K562 (cell line): ENCODE data around the gene CD55. TPM values are rescaled to one million over a fixed set of nuclear protein-coding genes. Genes with fewer than 3 reads are reported as not detected.

Experiments
- ATAC-seq: fragments of 200-7000 bp; cut with Tn5 transposase; 3 replicates; pipeline ENCODE4 v1.9.1; 2020; ENCODE audit warnings: moderate library complexity
- BruUV-seq: library from RNA; stranded (reverse); fragments of 400-500 nt; replicated peaks from 2 replicates; lab custom pipeline; 2021; lab: Mats Ljungman, UMichigan
- CTCF ChIA-PET: fragments of 300-600 bp; formaldehyde crosslinking; extraction: SDS; loops from one replicate; lab custom pipeline; 2021; ENCODE audit warnings: low intra/inter-chr PET ratio; lab: Yijun Ruan, JAX
- POLR2A ChIA-PET: fragments of 300-600, 350-650 bp; sonication (Branson Sonifier 250); formaldehyde crosslinking; extraction: SDS; loops from one replicate; lab custom pipeline; 2021; ENCODE audit warnings: antibody characterized with exemption, inconsistent platforms; lab: Yijun Ruan, JAX
- DNase-seq, 4 experiments: peaks; one replicate each; pipeline versions ENCODE4 v3.0.0 to v3.0.0-alpha.2; 2011 to 2018; ENCODE audit warnings: low spot score in 3 of 4, mixed read lengths in 3 of 4; ENCODE audit errors: extremely low read depth in 1 of 4
- FAIRE-seq: peaks from 2 replicates; lab custom pipeline; 2011; peaks lifted over from hg19 to GRCh38; lab: Jason Lieb, UNC
- H2AFZ ChIP-seq: 2 replicates; pipeline ENCODE4 v1.6.0; 2011; ENCODE audit warnings: low read depth, low read length, control low read depth, inconsistent platforms
- H3K27ac ChIP-seq: fragments of 200-600 bp; 3 replicates; pipeline ENCODE4 v1.8.0; 2011; ENCODE audit warnings: low read depth, mild to moderate bottlenecking, control low read depth, inconsistent platforms, low read length, moderate library complexity, mixed read lengths; ENCODE audit errors: extremely low read depth
- H3K27me3 ChIP-seq, 2 experiments: fragments of 300-600 bp in 1 of 2; 2 replicates in 1 of 2; 3 replicates in 1 of 2; pipeline versions ENCODE4 v1.6.0 to v1.8.0; 2011; ENCODE audit warnings: inconsistent platforms in 2 of 2, low read length in 2 of 2, mild to moderate bottlenecking in 1 of 2, mixed read lengths in 1 of 2, moderate library complexity in 1 of 2; ENCODE audit not compliant: control insufficient read depth in 2 of 2, insufficient read depth in 2 of 2
- H3K36me3 ChIP-seq: fragments of 300-600 bp; 3 replicates; pipeline ENCODE4 v1.8.0; 2011; ENCODE audit warnings: mild to moderate bottlenecking, low read length, inconsistent platforms; ENCODE audit not compliant: control insufficient read depth, insufficient read depth
- H3K4me1 ChIP-seq, 2 experiments: fragments of 200-600 bp in 1 of 2; replicated peaks in 1 of 2; 2 replicates in 1 of 2; 3 replicates in 1 of 2; pipeline versions ENCODE4 v1.5.1 to v1.8.0; 2011; ENCODE audit warnings: inconsistent platforms in 2 of 2, low read length in 2 of 2, mild to moderate bottlenecking in 1 of 2, mixed read lengths in 1 of 2, moderate library complexity in 1 of 2; ENCODE audit not compliant: control insufficient read depth in 2 of 2, insufficient read depth in 2 of 2
- H3K4me2 ChIP-seq: 2 replicates; pipeline ENCODE4 v1.6.1; 2011; ENCODE audit warnings: low read length, control low read depth, inconsistent platforms, mixed read lengths; ENCODE audit not compliant: insufficient read depth
- H3K4me3 ChIP-seq: fragments of 200-600 bp; sonication (generic), shearing (Covaris generic); 2 replicates; pipeline ENCODE4 v1.5.1; 2016; ENCODE audit warnings: control low read depth, inconsistent platforms
- H3K79me2 ChIP-seq: fragments of 200-600 bp; 3 replicates; pipeline ENCODE4 v1.8.0; 2011; ENCODE audit warnings: low read length, inconsistent platforms; ENCODE audit not compliant: control insufficient read depth, insufficient read depth
- H3K9ac ChIP-seq, 2 experiments: 2 replicates each; pipeline versions ENCODE4 v1.6.0 to v1.6.1; 2011; ENCODE audit warnings: low read depth in 2 of 2, low read length in 2 of 2, control low read depth in 1 of 2, inconsistent platforms in 1 of 2, mild to moderate bottlenecking in 1 of 2, mixed read lengths in 1 of 2; ENCODE audit not compliant: insufficient read depth in 1 of 2
- H3K9me1 ChIP-seq: one replicate; pipeline ENCODE4 v1.6.0; 2011; ENCODE audit warnings: inconsistent platforms, mild to moderate bottlenecking, low read length, moderate library complexity; ENCODE audit not compliant: control insufficient read depth, insufficient read depth
- H3K9me3 ChIP-seq: replicated peaks from 2 replicates; pipeline ENCODE4 v1.5.1; 2011; ENCODE audit warnings: low read depth, low read length, inconsistent platforms; ENCODE audit not compliant: control insufficient read depth, insufficient read depth
- H4K20me1 ChIP-seq: replicated peaks from 2 replicates; pipeline ENCODE4 v1.6.1; 2011; ENCODE audit warnings: low read length, inconsistent platforms, mixed read lengths; ENCODE audit not compliant: control insufficient read depth, insufficient read depth
- FOSL1 ChIP-seq: fragments of 200-800 bp; sonication (Bioruptor generic); conservative IDR thresholded peaks from 2 replicates; pipeline ENCODE4 v1.6.1; 2016; ENCODE audit warnings: missing genetic modification characterization, missing compliant biosample characterization
- GABPA ChIP-seq: fragments of 200-800 bp; sonication (Bioruptor generic); conservative IDR thresholded peaks from 2 replicates; pipeline ENCODE4 v1.6.1; 2016; ENCODE audit warnings: low read depth, missing genetic modification characterization, missing compliant biosample characterization
- KHSRP ChIP-seq: fragments of 450-650 bp; IDR thresholded peaks from 2 replicates; pipeline ENCODE4 v1.6.1; 2017
- KLF10 ChIP-seq: fragments of 250-450 bp; sonication (Bioruptor Pico); IDR thresholded peaks from 2 replicates; pipeline ENCODE4 v1.6.1; 2021; ENCODE audit warnings: matching md5 sums
- KLF6 ChIP-seq: fragments of 250-450 bp; sonication (Bioruptor Pico); IDR thresholded peaks from 2 replicates; pipeline ENCODE4 v1.4.0; 2020; ENCODE audit warnings: mild to moderate bottlenecking, moderate library complexity, borderline replicate concordance
- NR2C2 ChIP-seq, 2 experiments: fragments of 200-800 bp in 1 of 2; sonication (Bioruptor generic) in 1 of 2; sonication (generic) in 1 of 2; formaldehyde crosslinking in 1 of 2; IDR thresholded peaks; 2 replicates each; pipeline versions ENCODE4 v1.6.1 to v1.8.0; 2016 to 2022; ENCODE audit warnings: mild to moderate bottlenecking in 1 of 2, missing compliant biosample characterization in 1 of 2, missing genetic modification characterization in 1 of 2, missing genetic modification reagents in 1 of 2
- ZNF175 ChIP-seq: fragments of 200-800 bp; sonication (Bioruptor generic); IDR thresholded peaks from 2 replicates; pipeline ENCODE4 v1.6.1; 2016; ENCODE audit warnings: low read depth, mild to moderate bottlenecking, missing genetic modification characterization, missing compliant biosample characterization
- ZNF584 ChIP-seq: fragments of 200-800 bp; sonication (Bioruptor generic); IDR thresholded peaks from 2 replicates; pipeline ENCODE4 v1.6.1; 2016; ENCODE audit warnings: low read depth, mild to moderate bottlenecking, missing genetic modification characterization, missing compliant biosample characterization
- ZNF589 ChIP-seq: fragments of 200-800 bp; sonication (Bioruptor generic); IDR thresholded peaks from 2 replicates; pipeline ENCODE4 v1.6.1; 2016; ENCODE audit warnings: low read depth, missing genetic modification characterization, missing compliant biosample characterization
- ZNF639 ChIP-seq, 2 experiments: fragments of 200-800 bp in 1 of 2; sonication (Bioruptor generic) in 1 of 2; sonication (generic) in 1 of 2; formaldehyde crosslinking in 1 of 2; IDR thresholded peaks in 1 of 2; conservative IDR thresholded peaks in 1 of 2; 2 replicates each; pipeline versions ENCODE4 v1.5.0 to v1.6.1; 2016 to 2020; ENCODE audit warnings: missing compliant biosample characterization in 1 of 2, missing genetic modification characterization in 1 of 2, missing genetic modification reagents in 1 of 2
- WGBS: fragments of 100-300 bp; shearing (Covaris generic); methylation state at CpG from one replicate; pipeline ENCODE4 v1.1.6; 2016; ENCODE audit warnings: low coverage, mixed read lengths; ENCODE audit not compliant: insufficient coverage; ENCODE audit errors: missing lambda C conversion rate; 5-methylcytosine and 5-hydroxymethylcytosine counted together
- in situ Hi-C: fragments of 300-500 bp; cut with MboI; formaldehyde crosslinking; loops from 4 replicates; pipeline ENCODE4 v1.15.0; 2018; ENCODE audit warnings: inconsistent platforms, mixed read lengths
- intact Hi-C: fragments of 100-400 bp; cut with micrococcal nuclease; formaldehyde crosslinking; loops from 2 replicates; pipeline ENCODE4 v1.14.2; 2022
- polyA plus RNA-seq, 8 experiments: library from polyadenylated mRNA; depleted of rRNA in 4 of 8; stranded (reverse) in 5 of 8; unstranded in 3 of 8; fragments of >200 nt; fragmentation: Nextera tagmentation in 2 of 8; fragmentation: Illumina TruSeq in 1 of 8; extraction: Ambion mirVana in 2 of 8; extraction: Trizol in 1 of 8; gene quantifications; 2 replicates each; pipeline versions ENCODE4 v1.2.1 to v1.2.3, GENCODE V29; 2011 to 2014; ENCODE audit warnings: inconsistent platforms in 1 of 8, missing spikeins in 1 of 8
- total RNA-seq, 7 experiments: library from RNA; depleted of rRNA in 6 of 7; stranded (reverse); fragments of >200 nt in 6 of 7; fragmentation: Illumina TruSeq in 2 of 7; extraction: Trizol in 2 of 7; gene quantifications; 2 replicates each; pipeline versions ENCODE4 v1.2.1 to v1.2.3, GENCODE V29; 2011 to 2021; ENCODE audit warnings: low replicate concordance in 1 of 7

Gene CD55
- total and polyA plus RNA-seq, 9 of the 15 experiments (the other 6 are each of a cell fraction or from before 2014, with no cell fraction given) = 17.7 to 150 (median 97.0) TPM

GRCh38 chr1:207282496-207283380 is 38.7 kb upstream of the CD55 start:
- Histone ChIP-seq H2AFZ (no peak overlapping the region), H3K9ac (no peak overlapping the region), H3K4me3 (no peak overlapping the region), H3K27me3 (no peaks in the 10 kb centered on the region), H3K9me1 (no peaks in the 10 kb centered on the region), H3K9me3 (no peaks in the 10 kb centered on the region), H3K36me3 (no peaks in the 10 kb centered on the region), H3K4me1 (peaks cover 0 to 1% of the 10 kb centered on the region in 2 experiments; a peak in 1 of 5 replicates), H4K20me1 (no peaks in the 10 kb centered on the region), H3K79me2 (no peaks in the 10 kb centered on the region), H3K27ac (no peak overlapping the region), H3K4me2 (no peak overlapping the region)
- ChIA-PET POLR2A (interaction anchor here (0.6 to 1.1 kb wide), 3 partner anchors 24 to 40 kb away, joined by 3 read pairs; no protein-coding TSS in a partner anchor), CTCF (no interaction called here)
- intact Hi-C loops (no loop called here), in situ Hi-C loops (no loop called here)
- ATAC-seq = no peak
- no peak for DNase-seq
- TF ChIP-seq GABPA (tag) (peak; percentile 29; the same call in 1 of the 2 replicates), ZNF639 (CRISPR knock-in tag; conservative IDR thresholded peaks at IDR 0.05 in 1 of 2, IDR thresholded peaks at IDR 0.05 in 1 of 2) (peak in 1 of 2 experiments; percentile 24; a peak in 1 of 4 replicates), ZNF584 (CRISPR knock-in tag) (peak; percentile 26; the same call in 1 of the 2 replicates), KLF6 (CRISPR knock-in tag) (peak; percentile 40; the same call in 1 of the 2 replicates), FOSL1 (tag) (0 out of 2 replicates have a peak, but pooled peaks have one; percentile 14), KLF10 (CRISPR knock-in tag) (no peak), ZNF589 (CRISPR knock-in tag) (peak; percentile 78; the same call in 1 of the 2 replicates), NR2C2 (CRISPR knock-in tag; IDR thresholded peaks at IDR 0.05) (no peak), NR2C2 (tag; IDR thresholded peaks at IDR 0.05) (peak; percentile 34; the same call in 1 of the 2 replicates), KHSRP (no peak), ZNF175 (CRISPR knock-in tag) (peak; percentile 93)
- WGBS = 32% methylated on average over 2 of the region's 2 CpGs
- BruUV-seq = no TSS peak
- FAIRE-seq = no peak
